Liver (tissue), 9 donors: ENCODE data around the gene LIG1. TPM values are rescaled to one million over a fixed set of nuclear protein-coding genes. Genes with fewer than 3 reads are reported as not detected.

Experiments used
- DNase-seq: peaks from one replicate; pipeline ENCODE4 v3.0.0-alpha.2; 2017; ENCODE audit warnings: low spot score
- H3K27ac ChIP-seq, 2 donors: one replicate each; pipeline ENCODE4 v1.7.0; 2013; ENCODE audit warnings: inconsistent platforms in 2 of 2, low read length in 2 of 2, control low read depth in 1 of 2, low read depth in 1 of 2, mild to moderate bottlenecking in 1 of 2
- H3K27me3 ChIP-seq, 4 donors: one replicate each; pipeline versions ENCODE4 v1.6.1 to v1.7.0; 2013; ENCODE audit warnings: low read length in 3 of 4, inconsistent platforms in 1 of 4, mild to moderate bottlenecking in 1 of 4, moderate library complexity in 1 of 4; ENCODE audit not compliant: control insufficient read depth in 4 of 4, insufficient read depth in 4 of 4
- H3K36me3 ChIP-seq, 4 donors: one replicate each; pipeline versions ENCODE4 v1.6.1 to v1.7.0; 2013; ENCODE audit warnings: low read length in 3 of 4, mild to moderate bottlenecking in 3 of 4, low read depth in 1 of 4, moderate library complexity in 1 of 4; ENCODE audit not compliant: control insufficient read depth in 4 of 4, insufficient read depth in 3 of 4
- H3K4me1 ChIP-seq, 4 donors: one replicate each; pipeline versions ENCODE4 v1.6.1 to v1.7.0; 2013; ENCODE audit warnings: low read length in 3 of 4, mild to moderate bottlenecking in 3 of 4, moderate library complexity in 1 of 4; ENCODE audit not compliant: control insufficient read depth in 4 of 4, insufficient read depth in 4 of 4
- H3K4me3 ChIP-seq, 3 donors: one replicate each; pipeline versions ENCODE4 v1.6.1 to v1.7.0; 2013; ENCODE audit warnings: low read length in 3 of 3, control low read depth in 1 of 3, low read depth in 1 of 3, mild to moderate bottlenecking in 1 of 3
- H3K9ac ChIP-seq, 2 donors: one replicate each; pipeline ENCODE4 v1.7.0; 2013; ENCODE audit warnings: low read length in 2 of 2, mild to moderate bottlenecking in 2 of 2, moderate library complexity in 2 of 2, control low read depth in 1 of 2, low read depth in 1 of 2
- H3K9me3 ChIP-seq, 4 donors: one replicate each; pipeline versions ENCODE4 v1.6.1 to v1.7.0; 2013; ENCODE audit warnings: low read length in 3 of 4; ENCODE audit not compliant: control insufficient read depth in 4 of 4
- EGR1 ChIP-seq, 2 donors: IDR thresholded peaks; 2 replicates each; pipeline ENCODE4 v1.6.1; 2016 to 2018; ENCODE audit warnings: antibody characterized with exemption in 2 of 2, low read depth in 2 of 2
- FOXA1 ChIP-seq: IDR thresholded peaks from 2 replicates; pipeline ENCODE4 v1.6.1; 2016; ENCODE audit warnings: antibody characterized with exemption
- FOXA2 ChIP-seq: IDR thresholded peaks from 2 replicates; pipeline ENCODE4 v1.6.1; 2016; ENCODE audit warnings: antibody characterized with exemption
- GABPA ChIP-seq, 2 donors: IDR thresholded peaks in 1 of 2; conservative IDR thresholded peaks in 1 of 2; 2 replicates each; pipeline ENCODE4 v1.6.1; 2016; ENCODE audit warnings: antibody characterized with exemption in 2 of 2, mild to moderate bottlenecking in 1 of 2, moderate library complexity in 1 of 2
- HNF4A ChIP-seq, 2 donors: conservative IDR thresholded peaks; 2 replicates each; pipeline ENCODE4 v1.6.1; 2016; ENCODE audit warnings: antibody characterized with exemption in 2 of 2, mild to moderate bottlenecking in 2 of 2
- JUND ChIP-seq, 2 donors: IDR thresholded peaks; 2 replicates each; pipeline ENCODE4 v1.6.1; 2016; ENCODE audit warnings: antibody characterized with exemption in 2 of 2
- RAD21 ChIP-seq, 2 donors: IDR thresholded peaks; 2 replicates each; pipeline ENCODE4 v1.6.1; 2016; ENCODE audit warnings: antibody characterized with exemption in 2 of 2, mild to moderate bottlenecking in 2 of 2
- REST ChIP-seq: IDR thresholded peaks from 2 replicates; pipeline ENCODE4 v1.6.1; 2016; ENCODE audit warnings: antibody characterized with exemption, mild to moderate bottlenecking
- RXRA ChIP-seq, 2 donors: IDR thresholded peaks; 2 replicates each; pipeline ENCODE4 v1.6.1; 2017 to 2018; ENCODE audit warnings: antibody characterized with exemption in 2 of 2, mild to moderate bottlenecking in 1 of 2
- SP1 ChIP-seq: IDR thresholded peaks from 2 replicates; pipeline ENCODE4 v1.6.1; 2018; ENCODE audit warnings: antibody characterized with exemption, mild to moderate bottlenecking
- TAF1 ChIP-seq: conservative IDR thresholded peaks from 2 replicates; pipeline ENCODE4 v1.6.1; 2016; ENCODE audit warnings: antibody characterized with exemption, mild to moderate bottlenecking
- YY1 ChIP-seq: IDR thresholded peaks from 2 replicates; pipeline ENCODE4 v1.6.1; 2016; ENCODE audit warnings: antibody characterized with exemption, mild to moderate bottlenecking
- ZBTB33 ChIP-seq: IDR thresholded peaks from 2 replicates; pipeline ENCODE4 v1.6.1; 2016; ENCODE audit warnings: antibody characterized with exemption
- WGBS: extraction: QIAGEN DNeasy Blood & Tissue Kit; methylation state at CpG from one replicate; pipeline ENCODE4 v1.1.7; 2013; 5-methylcytosine and 5-hydroxymethylcytosine counted together
- polyA plus RNA-seq, 2 donors: library from polyadenylated mRNA; stranded (reverse) in 1 of 2; unstranded in 1 of 2; fragments of 200-250 nt in 1 of 2; fragments of >200 nt in 1 of 2; fragmentation: Nextera tagmentation in 1 of 2; extraction: Ambion mirVana in 1 of 2; gene quantifications; one replicate each; pipeline versions ENCODE4 v1.2.1 to v1.2.3, GENCODE V29; 2013 to 2015
- total RNA-seq, 2 donors: library from RNA; depleted of rRNA; stranded (reverse); fragments of >200 nt; gene quantifications; one replicate each; pipeline ENCODE4 v1.2.3, GENCODE V29; 2014
- donor health status: healthy.
- donor health status: healthy.
- donor health status: healthy.
- donor health status: healthy.
- donor health status: healthy.

Gene LIG1
- total RNA-seq (10 to 100 TPM in 1 of 2 donors, 1 to 10 TPM in 1; 6.3 to 61.5 TPM), polyA plus RNA-seq (1 to 10 TPM; 6.7 to 7.5 TPM)

- H3K27ac ChIP-seq: peak within 1 kb of the TSS; percentile 91 to 98
- H3K4me3 ChIP-seq: peak within 1 kb of the TSS; percentile 73 to 89 (median 75)
- TF ChIP-seq REST (peak; percentile 64), GABPA (IDR thresholded peaks at IDR 0.05 in 1 of 2, conservative IDR thresholded peaks at IDR 0.05 in 1 of 2) (peak in 1 of 2 donors; percentile 72), RAD21 (IDR thresholded peaks at IDR 0.05) (peak in 1 of 2 donors; percentile 7), FOXA1 (no peak), TAF1 (no peak), EGR1 (IDR thresholded peaks at IDR 0.05; ENCODE audit: low read depth in 2 of 2) (no peak), YY1 (peak; percentile 88), SP1 (peak; percentile 60), HNF4A (conservative IDR thresholded peaks at IDR 0.05) (peak; percentile 17 to 30), JUND (IDR thresholded peaks at IDR 0.05) (no peak), RXRA (IDR thresholded peaks at IDR 0.05) (peak in 1 of 2 donors; percentile 40), ZBTB33 (no peak)
- H3K9ac ChIP-seq: peak within 1 kb of the TSS; percentile 36 to 54
- under 1% methylated on average over 82 of the region's 82 CpGs for WGBS
- no peaks in the 10 kb centered on the region for H3K27me3 ChIP-seq
- peak; percentile 94 for DNase-seq
- peaks cover 0 to 8% (median 0%) of the 10 kb centered on the region in 4 donors for H3K36me3 ChIP-seq
- peaks cover 0 to 13% (median 9%) of the 10 kb centered on the region in 4 donors for H3K4me1 ChIP-seq
- H3K9me3 ChIP-seq: no peaks in the 10 kb centered on the region
Measured at GRCh38 chr19:48169939-48170803, at the start of gene LIG1, which contains the start of gene ZSWIM9. LIG1 (minus strand) TSS chr19:48170344; CDS start chr19:48165566, 4,778 bp downstream. ZSWIM9 (plus strand) TSS chr19:48170680; CDS start chr19:48171803, 1,123 bp downstream.

GRCh38 chr19:48218997-48219396, 48.9 kb upstream of the LIG1 start:
- DNase-seq: no peak
- H3K9ac ChIP-seq: no peak overlapping the region
- peaks cover 1 to 26% (median 5%) of the 10 kb centered on the region in 4 donors for H3K36me3 ChIP-seq
- TF ChIP-seq FOXA2: no peak
- TF ChIP-seq RAD21 (IDR thresholded peaks at IDR 0.05): no peak
- no peak for TF ChIP-seq REST
- no peak for TF ChIP-seq RXRA (IDR thresholded peaks at IDR 0.05)
- H3K4me3 ChIP-seq: no peak overlapping the region
- H3K4me1 ChIP-seq: no peaks in the 10 kb centered on the region
- no peak overlapping the region for H3K27ac ChIP-seq
- 94% methylated on average over 6 of the region's 6 CpGs for WGBS
- H3K27me3 ChIP-seq: no peaks in the 10 kb centered on the region
- H3K9me3 ChIP-seq: no peaks in the 10 kb centered on the region
